ENCODE data around the gene MYO9B. TPM values are rescaled to one million over a fixed set of nuclear protein-coding genes. Genes with fewer than 3 reads are reported as not detected.

Gene MYO9B
- total RNA-seq, 1 donor from 2014 or later = 83.8 TPM

DNA sequence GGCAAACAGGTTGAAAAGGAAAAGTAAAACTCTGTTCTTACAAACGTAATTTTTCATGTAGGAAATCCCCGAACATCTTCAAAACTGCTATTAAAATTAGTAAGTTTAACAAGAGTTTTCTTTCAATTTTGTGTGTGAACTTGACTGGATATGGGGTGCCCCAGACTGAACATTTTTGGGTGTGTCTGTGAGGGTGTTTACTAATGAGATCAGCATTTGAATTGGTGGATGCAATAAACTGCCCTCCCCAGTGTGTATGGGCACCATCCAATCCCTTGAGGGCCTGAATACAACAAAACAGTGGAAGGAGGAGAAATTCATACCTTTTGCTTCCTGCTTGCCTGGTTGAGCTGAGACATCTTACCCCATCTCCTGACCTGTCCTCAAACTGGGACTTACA, 12.1 kb upstream of the MYO9B start:
- Mint-ChIP-seq H3K9me3 (no peaks in the 10 kb centered on the region), H3K27ac (no peak overlapping the region), H3K4me1 (ENCODE audit: unreplicated experiment) (peaks cover 13% of the 10 kb centered on the region), H3K27me3 (no peaks in the 10 kb centered on the region), H3K4me3 (no peak overlapping the region), H3K36me3 (peaks cover 12% of the 10 kb centered on the region)
- TF ChIP-seq, protein P1, sequence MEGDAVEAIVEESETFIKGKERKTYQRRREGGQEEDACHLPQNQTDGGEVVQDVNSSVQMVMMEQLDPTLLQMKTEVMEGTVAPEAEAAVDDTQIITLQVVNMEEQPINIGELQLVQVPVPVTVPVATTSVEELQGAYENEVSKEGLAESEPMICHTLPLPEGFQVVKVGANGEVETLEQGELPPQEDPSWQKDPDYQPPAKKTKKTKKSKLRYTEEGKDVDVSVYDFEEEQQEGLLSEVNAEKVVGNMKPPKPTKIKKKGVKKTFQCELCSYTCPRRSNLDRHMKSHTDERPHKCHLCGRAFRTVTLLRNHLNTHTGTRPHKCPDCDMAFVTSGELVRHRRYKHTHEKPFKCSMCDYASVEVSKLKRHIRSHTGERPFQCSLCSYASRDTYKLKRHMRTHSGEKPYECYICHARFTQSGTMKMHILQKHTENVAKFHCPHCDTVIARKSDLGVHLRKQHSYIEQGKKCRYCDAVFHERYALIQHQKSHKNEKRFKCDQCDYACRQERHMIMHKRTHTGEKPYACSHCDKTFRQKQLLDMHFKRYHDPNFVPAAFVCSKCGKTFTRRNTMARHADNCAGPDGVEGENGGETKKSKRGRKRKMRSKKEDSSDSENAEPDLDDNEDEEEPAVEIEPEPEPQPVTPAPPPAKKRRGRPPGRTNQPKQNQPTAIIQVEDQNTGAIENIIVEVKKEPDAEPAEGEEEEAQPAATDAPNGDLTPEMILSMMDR (conservative IDR thresholded peaks at IDR 0.05) = no peak
- no peak for DNase-seq (ENCODE audit: extremely low spot score, unreplicated experiment)

DNA sequence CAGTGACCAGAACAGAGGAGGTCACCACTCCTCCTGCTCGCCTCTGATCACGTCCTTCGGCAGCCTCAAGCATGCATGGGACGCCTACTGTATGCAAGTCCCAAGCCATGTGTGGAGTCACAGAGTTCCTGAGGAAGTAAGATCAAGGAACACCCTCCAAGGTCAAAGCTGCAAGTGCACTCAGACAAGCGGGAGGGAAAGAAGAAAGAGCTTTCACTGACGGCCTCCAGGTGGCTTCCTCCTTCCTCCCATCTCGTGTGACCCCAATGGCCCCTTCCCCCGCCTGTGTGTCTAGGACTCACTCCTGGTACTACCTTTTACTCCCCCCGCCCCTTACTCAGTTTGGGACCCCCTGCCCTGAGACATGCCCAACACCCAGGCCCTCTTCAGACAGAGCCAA, 6.4 kb upstream of the MYO9B start:
- Mint-ChIP-seq H3K4me3 (no peak overlapping the region), H3K27me3 (no peaks in the 10 kb centered on the region), H3K4me1 (ENCODE audit: unreplicated experiment) (peaks cover 25% of the 10 kb centered on the region), H3K9me3 (no peaks in the 10 kb centered on the region), H3K36me3 (peaks cover 8% of the 10 kb centered on the region), H3K27ac (no peak overlapping the region)
- DNase-seq (ENCODE audit: extremely low spot score, unreplicated experiment) = no peak
- TF ChIP-seq, protein P1 (conservative IDR thresholded peaks at IDR 0.05) = no peak

DNA sequence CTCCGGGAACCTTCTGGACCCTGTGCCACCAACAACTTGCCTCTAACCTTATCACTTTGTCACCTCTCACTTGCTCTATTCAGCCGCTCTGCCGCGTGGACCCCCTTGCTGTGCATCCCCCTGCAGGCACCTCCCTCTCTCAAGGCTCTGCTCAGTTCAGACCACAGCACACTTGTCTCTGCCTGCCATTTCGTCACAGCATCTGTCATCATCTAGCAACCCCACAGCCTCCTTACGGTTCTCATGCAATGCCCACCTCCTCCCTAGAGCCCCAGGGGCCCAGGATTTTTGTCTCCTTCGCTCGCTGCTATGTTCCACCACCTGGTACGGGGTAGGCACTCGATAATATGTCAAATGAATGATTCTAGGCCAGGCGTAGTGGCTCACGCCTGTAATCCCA, 5.2 kb upstream of the MYO9B start:
- DNase-seq (ENCODE audit: extremely low spot score, unreplicated experiment) = no peak
- Mint-ChIP-seq H3K27me3 (no peaks in the 10 kb centered on the region), H3K4me1 (ENCODE audit: unreplicated experiment) (peaks cover 28% of the 10 kb centered on the region), H3K36me3 (no peaks in the 10 kb centered on the region), H3K9me3 (no peaks in the 10 kb centered on the region), H3K27ac (peak overlapping the region; percentile 25), H3K4me3 (no peak overlapping the region)
- TF ChIP-seq, protein P1 (conservative IDR thresholded peaks at IDR 0.05) = no peak

DNA sequence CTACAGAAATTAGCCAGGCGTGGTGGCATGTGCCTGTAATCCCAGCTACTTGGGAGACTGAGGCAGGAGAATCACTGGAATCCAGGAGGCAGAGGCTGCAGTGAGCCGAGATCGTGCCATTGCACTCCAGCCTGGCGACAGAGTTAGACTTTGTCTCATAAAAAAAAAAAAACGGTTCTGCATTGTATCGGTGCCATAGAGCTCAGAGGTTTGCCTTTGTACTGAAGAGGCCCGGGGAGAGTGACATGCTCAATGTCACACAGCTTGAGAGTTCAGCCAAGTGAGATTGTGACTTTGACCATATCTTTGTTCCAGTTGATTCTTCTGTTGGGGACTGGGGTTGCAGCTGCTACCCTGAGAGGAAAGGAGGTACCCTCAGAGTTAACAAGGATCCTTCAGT, 4.7 kb upstream of the MYO9B start:
- DNase-seq (ENCODE audit: extremely low spot score, unreplicated experiment) = no peak
- no peak overlapping the region for H3K4me3 Mint-ChIP-seq
- peak overlapping the region; percentile 59 for H3K27ac Mint-ChIP-seq
- H3K36me3 Mint-ChIP-seq = no peaks in the 10 kb centered on the region
- H3K4me1 Mint-ChIP-seq (ENCODE audit: unreplicated experiment) = peaks cover 28% of the 10 kb centered on the region
- TF ChIP-seq, protein P1 (conservative IDR thresholded peaks at IDR 0.05) = no peak
- no peaks in the 10 kb centered on the region for H3K27me3 Mint-ChIP-seq
- H3K9me3 Mint-ChIP-seq = no peaks in the 10 kb centered on the region

DNA sequence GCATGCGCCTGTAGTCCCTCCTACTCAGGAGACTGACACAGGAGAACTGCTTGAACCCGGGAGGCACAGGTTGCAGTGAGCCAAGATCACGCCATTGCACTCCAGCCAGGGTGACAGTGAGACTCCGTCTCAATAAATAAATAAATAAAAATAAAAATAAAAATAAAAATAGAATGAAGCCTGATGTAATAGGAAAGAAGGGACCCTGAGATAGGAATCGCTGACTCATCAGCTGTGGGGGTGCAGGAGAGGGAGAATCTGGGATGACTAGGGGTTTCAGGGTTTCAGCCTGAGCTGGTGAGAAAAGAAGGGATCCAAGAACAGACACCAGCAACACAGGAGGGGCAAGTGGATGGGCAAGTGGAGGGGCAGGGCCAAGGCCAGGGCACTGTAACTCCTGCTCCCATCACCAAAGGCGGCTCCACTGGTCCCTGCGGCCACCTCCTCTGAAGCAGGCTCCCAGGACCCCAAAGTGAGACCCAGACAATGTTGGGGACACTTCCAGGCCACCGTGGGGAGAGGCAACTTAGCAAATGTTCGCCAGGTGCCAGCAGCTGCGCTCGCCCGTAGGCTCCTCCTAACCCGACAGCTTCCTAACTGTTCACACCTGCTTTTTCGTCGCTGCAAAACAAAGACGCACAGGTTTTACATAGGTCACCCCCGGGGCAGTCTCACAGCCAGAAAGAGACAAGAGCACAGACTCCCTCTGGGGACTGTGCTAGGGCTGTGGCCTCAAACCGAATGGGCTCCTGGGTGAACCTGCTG, 1.5 kb upstream of the MYO9B start:
- Mint-ChIP-seq H3K4me3 (peak overlapping the region; percentile 99), H3K36me3 (no peaks in the 10 kb centered on the region), H3K27me3 (no peaks in the 10 kb centered on the region), H3K9me3 (no peaks in the 10 kb centered on the region), H3K4me1 (ENCODE audit: unreplicated experiment) (peaks cover 34% of the 10 kb centered on the region), H3K27ac (peak overlapping the region; percentile 98)
- no peak for DNase-seq (ENCODE audit: extremely low spot score, unreplicated experiment)
- TF ChIP-seq, protein P1 (conservative IDR thresholded peaks at IDR 0.05) = no peak

Data from type B pancreatic cell (in vitro differentiated cells).